HG02759 (cell line): Measurements from ENCODE around the gene NOP10.
"Not testable (repeated sequence)": the region's sequence is repeated elsewhere in the genome, so short reads cannot be mapped to it uniquely, and the experiment has no call there.

Experiments used
- ATAC-seq: cut with Tn5 transposase; IDR thresholded peaks from one replicate; pipeline ENCODE4 v1.9.1; 2021; ENCODE audit warnings: mild to moderate bottlenecking, moderate library complexity; ENCODE audit not compliant: unreplicated experiment

Gene NOP10

DNA sequence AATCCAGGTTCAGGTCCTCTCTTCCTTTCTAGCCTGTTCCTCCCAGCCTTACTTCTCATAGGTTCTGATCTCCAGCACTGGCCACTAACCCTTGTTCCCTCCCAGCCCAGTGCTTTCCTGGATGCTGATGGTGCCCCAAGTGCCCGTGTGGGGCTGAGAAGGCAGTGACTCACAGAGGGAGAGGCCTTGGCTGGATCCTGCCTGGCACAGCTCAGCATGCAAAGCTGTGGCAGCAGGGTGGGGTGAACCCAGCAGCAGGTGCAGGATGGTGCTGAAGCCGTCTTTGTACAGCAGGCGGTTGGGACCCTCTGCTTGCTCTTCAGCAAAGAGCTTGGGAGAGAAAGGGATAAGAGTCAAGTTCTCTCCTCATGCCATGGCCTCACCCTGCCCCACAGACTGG is 16.5 kb upstream of the NOP10 start:
- no peak for ATAC-seq

- no peak for ATAC-seq
Observed at GRCh38 chr15:34358948-34359347, 16.0 kb upstream of the NOP10 start.

DNA sequence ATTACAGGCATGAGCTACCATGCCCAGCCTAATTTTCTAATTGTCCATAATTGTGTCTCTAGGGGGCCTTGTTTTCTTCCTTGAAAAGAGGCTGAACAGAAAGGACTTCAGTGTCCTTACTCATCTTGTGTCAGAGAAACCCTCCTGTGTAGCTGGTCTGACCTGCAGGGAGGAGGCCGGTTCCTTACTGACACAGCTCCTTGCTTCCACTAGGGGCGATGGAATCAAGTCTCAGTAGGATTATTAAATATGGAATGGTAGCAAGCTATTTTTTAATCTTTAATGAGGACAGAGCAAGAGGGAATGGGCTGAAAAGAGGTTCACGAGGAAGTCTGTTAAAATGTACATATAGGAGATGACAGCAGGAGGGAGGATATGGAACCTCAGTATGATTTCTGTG is 15.4 kb upstream of the NOP10 start:
- ATAC-seq = no peak

DNA sequence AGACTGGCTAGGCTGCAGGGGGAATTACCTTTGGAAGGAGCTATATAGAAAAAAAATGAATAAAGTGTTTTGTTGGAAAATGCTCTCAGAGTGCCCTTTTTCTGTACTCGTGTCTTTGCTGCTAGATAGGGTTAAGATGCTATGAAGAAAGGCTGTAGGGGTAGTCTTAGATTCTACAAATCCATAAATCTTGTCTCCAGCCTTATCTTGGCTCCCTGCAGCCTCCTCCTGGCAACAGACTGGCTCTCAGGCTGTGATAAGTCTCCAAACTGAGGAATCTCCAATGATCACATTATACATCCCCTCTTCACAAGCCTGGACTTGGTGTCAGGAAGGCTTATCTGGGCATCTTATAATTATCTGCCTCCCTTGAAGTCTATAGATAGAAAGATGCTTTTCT is 14.7 kb upstream of the NOP10 start:
- no peak for ATAC-seq

- ATAC-seq = no peak
Observed at GRCh38 chr15:34355241-34355640, 12.3 kb upstream of the NOP10 start.

DNA sequence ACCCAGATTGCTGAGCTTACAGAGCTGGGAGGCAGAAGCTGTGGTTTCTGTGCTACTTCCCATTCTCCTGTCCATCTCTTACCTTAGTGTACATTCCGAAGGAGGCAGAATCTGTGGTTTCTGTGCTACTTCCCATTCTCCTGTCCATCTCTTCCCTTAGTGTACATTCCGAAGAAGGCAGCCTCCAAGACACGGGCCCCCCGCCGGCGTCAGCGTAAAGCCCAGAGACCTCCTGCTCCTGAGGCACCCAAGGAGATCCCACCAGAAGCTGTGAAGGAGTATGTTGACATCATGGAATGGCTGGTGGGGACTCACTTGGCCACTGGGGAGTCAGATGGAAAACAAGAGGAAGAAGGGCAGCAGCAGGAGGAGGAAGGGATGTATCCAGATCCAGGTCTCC is 11.3 kb upstream of the NOP10 start:
- no peak for ATAC-seq

DNA sequence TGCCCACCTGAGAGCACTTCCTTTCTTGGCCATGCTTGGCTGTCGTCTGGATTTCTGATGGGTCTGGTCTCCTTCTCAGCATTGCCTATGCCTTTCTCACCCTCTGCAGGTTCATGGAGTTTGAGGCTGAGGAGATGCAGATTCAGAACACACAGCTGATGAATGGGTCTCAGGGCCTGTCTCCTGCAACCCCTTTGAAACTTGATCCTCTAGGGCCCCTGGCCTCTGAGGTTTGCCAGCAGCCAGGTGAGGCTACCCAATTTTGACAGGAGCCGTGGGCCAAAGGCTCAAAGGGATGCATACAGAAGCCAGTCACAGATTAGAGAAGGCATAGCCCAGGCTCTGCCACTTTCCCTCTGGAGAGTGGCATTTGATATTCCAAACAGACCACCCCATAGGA is 10.7 kb upstream of the NOP10 start:
- ATAC-seq = no peak

DNA sequence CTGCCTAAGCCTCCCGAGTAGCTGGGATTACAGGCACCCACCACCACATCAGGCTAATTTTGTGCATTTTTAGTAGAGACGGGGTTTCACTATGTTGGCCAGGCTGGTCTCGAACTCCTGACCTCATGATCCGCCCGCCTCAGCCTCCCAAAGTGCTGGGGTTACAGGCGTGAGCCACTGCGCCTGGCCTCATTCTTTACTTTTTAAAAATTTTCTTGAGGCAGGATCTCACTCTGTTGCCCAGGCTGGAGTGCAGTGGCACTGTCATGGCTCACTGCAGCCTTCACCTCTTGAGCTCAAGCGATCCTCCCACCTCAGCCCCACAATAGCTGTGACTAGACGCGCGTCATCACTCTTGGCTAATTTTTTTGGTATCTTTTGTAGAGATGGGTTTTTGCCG is 10.1 kb upstream of the NOP10 start:
- ATAC-seq = not testable (repeated sequence)

GRCh38 chr15:34349769-34350168 is 6.8 kb upstream of the NOP10 start:
- ATAC-seq = no peak

DNA sequence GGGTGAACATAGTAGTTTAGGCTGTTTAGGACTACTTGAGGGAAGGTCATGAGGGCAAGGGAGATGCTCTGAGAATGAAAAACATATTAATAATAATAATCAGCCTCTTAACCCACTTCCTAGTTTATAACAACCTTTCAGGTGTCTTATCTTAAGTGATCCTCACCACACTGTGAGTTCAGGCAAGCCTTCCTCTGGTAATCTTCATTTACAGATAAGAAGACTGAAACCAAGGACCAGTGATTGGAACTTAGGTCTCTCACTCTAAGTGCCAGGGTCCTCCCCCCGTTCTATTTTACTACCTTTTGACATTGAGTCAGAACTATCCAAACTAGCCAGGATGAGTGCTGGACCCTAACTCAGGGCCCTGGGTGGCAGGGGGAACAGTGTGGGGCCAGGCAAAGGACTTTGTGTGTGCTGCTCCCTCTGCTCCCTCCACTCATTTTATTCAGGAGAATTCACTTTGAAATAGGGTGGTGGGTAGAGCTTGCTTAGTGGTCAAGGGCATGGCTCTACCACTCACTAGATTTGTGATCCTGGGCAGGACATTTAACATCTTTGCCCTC is 5.9 kb upstream of the NOP10 start:
- ATAC-seq = no peak

DNA sequence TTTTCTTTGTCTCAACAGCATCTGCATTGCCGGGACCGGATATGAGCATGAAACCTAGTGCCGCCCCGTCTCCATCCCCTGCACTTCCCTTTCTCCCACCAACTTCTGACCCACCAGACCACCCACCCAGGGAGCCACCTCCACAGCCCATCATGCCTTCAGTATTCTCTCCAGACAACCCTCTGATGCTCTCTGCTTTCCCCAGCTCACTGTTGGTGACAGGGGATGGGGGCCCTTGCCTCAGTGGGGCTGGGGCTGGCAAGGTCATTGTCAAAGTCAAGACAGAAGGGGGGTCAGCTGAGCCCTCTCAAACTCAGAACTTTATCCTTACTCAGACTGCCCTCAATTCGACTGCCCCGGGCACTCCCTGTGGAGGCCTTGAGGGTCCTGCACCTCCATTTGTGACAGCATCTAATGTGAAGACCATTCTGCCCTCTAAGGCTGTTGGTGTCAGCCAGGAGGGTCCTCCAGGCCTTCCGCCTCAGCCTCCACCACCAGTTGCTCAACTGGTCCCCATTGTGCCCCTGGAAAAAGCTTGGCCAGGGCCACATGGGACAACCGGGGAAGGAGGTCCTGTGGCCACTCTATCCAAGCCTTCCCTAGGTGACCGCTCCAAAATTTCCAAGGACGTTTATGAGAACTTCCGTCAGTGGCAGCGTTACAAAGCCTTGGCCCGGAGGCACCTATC is 5.2 kb upstream of the NOP10 start:
- no peak for ATAC-seq

DNA sequence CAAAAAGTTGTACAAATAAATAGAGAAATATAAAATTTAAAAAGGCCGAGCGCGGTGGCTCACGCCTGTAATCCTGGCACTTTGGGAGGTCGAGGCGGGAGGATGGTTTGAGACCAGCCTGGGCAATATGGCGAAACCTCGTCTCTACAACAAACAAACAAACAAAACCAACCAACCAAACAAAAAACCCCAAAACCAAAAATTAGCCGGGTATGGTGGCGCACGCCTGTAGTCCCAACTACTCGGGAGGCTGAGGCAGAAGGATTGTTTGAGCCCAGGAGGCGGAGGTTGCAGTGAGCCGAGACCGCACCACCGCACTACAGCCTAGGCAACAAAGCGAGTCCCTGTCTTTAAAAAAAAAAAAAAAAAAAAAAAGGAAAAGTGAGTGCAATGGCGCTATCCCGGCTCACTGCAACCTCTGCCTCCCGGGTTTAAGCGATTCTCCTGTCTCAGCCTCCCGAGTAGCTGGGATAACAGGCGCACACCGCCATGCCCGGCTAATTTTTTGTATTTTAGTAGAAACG is 661 bp downstream of the NOP10 start:
- ATAC-seq = not testable (repeated sequence)

DNA sequence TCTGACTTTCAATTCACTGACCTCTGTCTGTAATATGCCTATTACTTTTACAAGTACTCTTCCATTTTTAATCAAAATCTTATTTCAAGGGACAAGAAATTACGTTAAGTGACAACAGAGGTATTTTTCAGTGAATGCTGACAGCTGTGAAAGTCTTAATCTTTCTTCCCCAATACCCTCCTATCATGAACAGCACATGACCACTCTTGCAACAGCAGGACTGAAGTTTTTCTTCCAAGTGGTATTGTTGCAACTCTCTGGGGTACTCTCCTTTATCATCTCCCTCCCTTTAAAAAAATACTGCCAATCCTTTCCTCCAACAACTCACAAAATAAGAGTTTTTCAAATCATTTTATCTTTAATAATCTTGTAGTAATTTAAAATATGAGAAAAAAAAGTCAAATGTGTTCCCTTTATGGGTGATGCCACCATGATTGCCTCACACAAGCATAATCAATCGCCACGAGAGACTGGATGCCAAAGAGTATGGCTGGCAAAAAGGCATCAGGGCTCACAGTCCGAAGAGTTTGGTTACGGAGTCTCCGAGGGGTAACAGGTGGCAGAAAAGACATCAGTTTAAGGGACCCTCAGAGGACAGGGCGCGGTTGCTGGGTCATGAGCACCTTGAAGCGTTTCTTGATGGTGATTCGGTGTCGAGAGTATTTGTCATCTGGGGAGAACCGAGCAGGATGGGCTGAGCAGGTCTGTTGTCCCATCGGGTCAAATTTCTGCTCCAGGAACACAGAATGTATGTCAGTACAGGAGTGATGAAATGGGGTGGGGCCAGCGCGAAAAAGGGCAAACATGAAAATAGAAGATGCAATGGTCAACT is 1.3 kb downstream of the NOP10 start:
- ATAC-seq = no peak

DNA sequence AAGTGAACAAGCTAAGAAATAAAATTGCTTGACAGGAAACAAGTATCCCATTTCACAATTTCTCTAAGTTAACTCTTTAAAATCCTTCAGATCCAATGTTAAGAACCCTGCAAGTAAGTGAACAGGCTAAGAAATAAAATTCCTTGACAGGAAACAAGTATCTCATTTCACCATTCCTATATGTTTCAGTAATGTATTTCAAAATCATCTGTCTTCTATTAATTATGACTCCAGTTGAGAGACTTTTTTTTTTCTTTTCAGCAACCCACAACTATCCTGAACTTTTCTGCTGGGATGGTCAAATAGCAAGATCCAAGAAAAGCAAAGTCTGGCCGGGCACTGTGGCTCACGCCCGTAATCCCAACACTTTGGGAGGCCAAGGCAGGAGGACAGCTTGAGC is 3.0 kb downstream of the NOP10 start:
- no peak for ATAC-seq

- no peak for ATAC-seq
Observed at GRCh38 chr15:34338347-34338746, 4.6 kb downstream of the NOP10 start.

DNA sequence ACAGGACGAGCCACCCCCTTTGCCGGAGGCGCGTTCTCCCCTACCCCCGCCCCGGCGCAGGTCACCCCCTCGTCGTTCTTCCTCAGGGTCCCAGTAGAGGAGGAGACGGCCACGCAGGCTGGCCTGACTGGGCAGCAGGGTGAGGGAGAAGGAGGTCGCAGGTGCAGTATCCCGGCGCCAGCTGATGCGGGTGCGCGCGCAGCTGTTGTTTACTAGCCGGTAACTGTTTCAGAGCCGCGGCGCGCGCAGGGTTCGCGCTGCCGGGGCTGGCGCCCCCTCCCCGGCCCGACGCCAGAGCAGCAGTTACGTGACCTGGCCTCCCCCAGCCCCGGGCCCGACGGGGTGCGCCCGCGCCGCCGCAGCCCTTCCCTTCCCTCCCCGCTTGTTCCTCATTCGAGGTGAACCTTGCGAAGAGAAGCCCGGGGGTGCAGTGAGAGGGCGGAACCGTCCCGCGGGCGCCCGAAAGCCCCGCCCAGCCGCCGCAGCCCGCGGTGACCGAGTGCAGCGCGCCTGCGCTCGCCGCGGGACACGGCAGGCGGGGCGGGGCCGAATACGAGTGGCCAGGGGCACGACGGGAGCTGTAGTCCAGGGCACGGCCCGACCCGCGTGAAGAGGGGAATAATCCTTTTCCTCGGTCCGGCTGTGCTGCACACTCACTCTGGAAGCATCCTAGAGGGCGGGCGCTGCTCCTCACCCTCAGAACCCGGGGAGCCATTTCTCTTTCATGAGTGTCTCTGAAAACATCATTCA is 5.2 kb downstream of the NOP10 start, which contains the start of gene SLC12A6:
TSS of gene SLC12A6 (minus strand) at position 225 of the 750 bp plus-strand sequence. CDS start 1,101 bp downstream, outside the sequence.
- peak; percentile 85 for ATAC-seq

DNA sequence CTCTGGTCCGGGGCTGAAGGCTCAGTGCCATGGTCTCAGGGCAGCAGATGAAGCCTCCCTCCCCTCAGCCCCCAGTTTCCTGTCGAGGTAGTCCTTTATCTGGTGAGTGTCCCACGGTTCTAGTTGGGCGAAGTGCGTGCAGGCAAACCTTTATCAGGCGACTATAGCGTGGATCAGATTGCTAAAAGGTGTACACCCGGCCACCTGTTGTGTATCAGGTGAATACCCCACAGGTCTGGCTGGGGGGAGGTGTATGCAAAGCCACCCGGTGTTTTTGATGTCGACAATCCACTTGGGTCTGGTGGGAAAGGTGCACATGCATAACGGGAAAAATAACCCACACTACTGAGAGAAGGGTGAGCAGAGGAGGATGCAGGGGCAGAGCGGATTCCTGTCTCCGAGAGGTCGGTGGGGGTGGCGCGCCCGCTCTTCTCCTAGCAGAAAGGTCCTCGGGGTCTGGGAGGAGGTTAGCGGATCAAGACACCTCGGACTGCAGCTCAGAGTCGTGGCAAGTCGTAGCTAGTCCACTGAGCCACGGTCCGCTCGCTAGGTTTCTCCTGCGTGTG is 5.9 kb downstream of the NOP10 start:
- ATAC-seq = peak; percentile 2

GRCh38 chr15:34336231-34336990 is 6.5 kb downstream of the NOP10 start:
- no peak for ATAC-seq

GRCh38 chr15:34335176-34336032 is 7.5 kb downstream of the NOP10 start:
- ATAC-seq = no peak
